IMR-90 (cell line): ENCODE results near the gene PPFIA1. TPM values are rescaled to one million over a fixed set of nuclear protein-coding genes. Genes with fewer than 3 reads are reported as not detected.

ENCODE experiments used
- ATAC-seq: fragments of 200-7000 bp; cut with Tn5 transposase; 2 replicates; pipeline ENCODE4 v1.9.1; 2020; ENCODE audit warnings: low read depth, mild to moderate bottlenecking, moderate library complexity
- BruUV-seq: library from RNA; stranded (reverse); fragments of 400-500 nt; replicated peaks from 2 replicates; lab custom pipeline; 2021; lab: Mats Ljungman, UMichigan
- CTCF ChIA-PET: fragments of 300-600 bp; formaldehyde crosslinking; extraction: SDS; loops from one replicate; lab custom pipeline; 2021; ENCODE audit warnings: antibody characterized with exemption; lab: Yijun Ruan, JAX
- POLR2A ChIA-PET: fragments of 300-600 bp; sonication (Branson Sonifier 250); formaldehyde crosslinking; loops from one replicate; lab custom pipeline; 2022; ENCODE audit warnings: antibody characterized with exemption; ENCODE audit not compliant: unreplicated experiment; lab: Charles Lee
- DNase-seq: peaks from one replicate; pipeline ENCODE4 v3.0.0; 2013
- H2AFZ ChIP-seq: replicated peaks from 2 replicates; pipeline ENCODE3; 2013; ENCODE audit warnings: low read length, mild to moderate bottlenecking; ENCODE audit not compliant: poor library complexity
- H2AK5ac ChIP-seq: 2 replicates; pipeline ENCODE4 v1.6.1; 2013; ENCODE audit warnings: low read depth, low read length, inconsistent platforms
- H2AK9ac ChIP-seq: replicated peaks from 2 replicates; pipeline ENCODE3; 2013; ENCODE audit warnings: mild to moderate bottlenecking, low read depth, low read length, moderate library complexity; ENCODE audit not compliant: poor library complexity
- H2BK120ac ChIP-seq: 2 replicates; pipeline ENCODE4 v1.6.1; 2013; ENCODE audit warnings: low read depth, low read length, inconsistent platforms
- H2BK15ac ChIP-seq: 3 replicates; pipeline ENCODE4 v1.6.1; 2013; ENCODE audit warnings: low read depth, low read length, inconsistent platforms
- H2BK20ac ChIP-seq: 2 replicates; pipeline ENCODE4 v1.6.1; 2013; ENCODE audit warnings: low read depth, mild to moderate bottlenecking, inconsistent platforms, low read length, moderate library complexity
- H2BK5ac ChIP-seq: 2 replicates; pipeline ENCODE4 v1.6.1; 2013; ENCODE audit warnings: mild to moderate bottlenecking, low read depth, low read length, inconsistent platforms; ENCODE audit not compliant: poor library complexity, severe bottlenecking
- H3K14ac ChIP-seq: replicated peaks from 2 replicates; pipeline ENCODE4 v1.6.1; 2013; ENCODE audit warnings: low read depth, low read length, inconsistent platforms
- H3K18ac ChIP-seq: 2 replicates; pipeline ENCODE4 v1.6.1; 2013; ENCODE audit warnings: low read depth, low read length, control low read depth
- H3K23ac ChIP-seq: 2 replicates; pipeline ENCODE4 v1.6.1; 2013; ENCODE audit warnings: low read depth, low read length, inconsistent platforms
- H3K27ac ChIP-seq: 2 replicates; pipeline ENCODE4 v1.5.1; 2013; ENCODE audit warnings: mild to moderate bottlenecking, control low read depth, low read length; ENCODE audit not compliant: insufficient read depth
- H3K27me3 ChIP-seq: 2 replicates; pipeline ENCODE4 v1.6.1; 2013; ENCODE audit warnings: low read length; ENCODE audit not compliant: control insufficient read depth, insufficient read depth
- H3K36me3 ChIP-seq: 2 replicates; pipeline ENCODE4 v1.6.1; 2013; ENCODE audit warnings: low read length, mixed read lengths; ENCODE audit not compliant: control insufficient read depth, insufficient read depth
- H3K4ac ChIP-seq: 2 replicates; pipeline ENCODE4 v1.6.1; 2013; ENCODE audit warnings: low read depth, low read length, inconsistent platforms
- H3K4me1 ChIP-seq: 2 replicates; pipeline ENCODE4 v1.6.1; 2013; ENCODE audit warnings: low read length, mixed read lengths; ENCODE audit not compliant: control insufficient read depth, insufficient read depth
- H3K4me2 ChIP-seq: 2 replicates; pipeline ENCODE4 v1.6.1; 2013; ENCODE audit warnings: low read depth, mild to moderate bottlenecking, control low read depth, low read length, moderate library complexity
- H3K4me3 ChIP-seq: 2 replicates; pipeline ENCODE4 v1.5.1; 2013; ENCODE audit warnings: low read depth, mild to moderate bottlenecking, control low read depth, low read length, moderate library complexity; ENCODE audit not compliant: insufficient read depth
- H3K56ac ChIP-seq: 2 replicates; pipeline ENCODE4 v1.6.1; 2013; ENCODE audit warnings: low read length, inconsistent platforms; ENCODE audit not compliant: insufficient read depth; ENCODE audit errors: extremely low read depth
- H3K79me1 ChIP-seq, 2 experiments: 2 replicates each; pipeline ENCODE4 v1.6.1; 2013; ENCODE audit warnings: low read length in 2 of 2, inconsistent platforms in 1 of 2, low read depth in 1 of 2
- H3K9ac ChIP-seq: 2 replicates; pipeline ENCODE4 v1.6.1; 2013; ENCODE audit warnings: low read depth, low read length, control low read depth
- H3K9me1 ChIP-seq: 2 replicates; pipeline ENCODE4 v1.6.1; 2013; ENCODE audit warnings: low read length, inconsistent platforms; ENCODE audit not compliant: insufficient read depth
- H3K9me3 ChIP-seq: 2 replicates; pipeline ENCODE4 v1.6.1; 2013; ENCODE audit warnings: low read length; ENCODE audit not compliant: control insufficient read depth, insufficient read depth
- H4K20me1 ChIP-seq: 2 replicates; pipeline ENCODE4 v1.6.1; 2013; ENCODE audit warnings: low read length, inconsistent platforms; ENCODE audit not compliant: insufficient read depth
- H4K5ac ChIP-seq: 2 replicates; pipeline ENCODE4 v1.6.1; 2013; ENCODE audit warnings: mild to moderate bottlenecking, low read depth, low read length, control low read depth
- H4K8ac ChIP-seq, 2 experiments: 2 replicates each; pipeline ENCODE4 v1.6.1; 2013; ENCODE audit warnings: low read depth in 2 of 2, low read length in 2 of 2, control low read depth in 1 of 2, inconsistent platforms in 1 of 2
- H4K91ac ChIP-seq: 2 replicates; pipeline ENCODE4 v1.6.1; 2013; ENCODE audit warnings: low read depth, low read length, inconsistent platforms; ENCODE audit not compliant: insufficient read depth
- BHLHE40 ChIP-seq: fragments of 150-350 bp; IDR thresholded peaks from 2 replicates; pipeline ENCODE4 v1.6.1; 2016; ENCODE audit warnings: mild to moderate bottlenecking, low read depth, low read length
- NFE2L2 ChIP-seq: fragments of 150-350 bp; IDR thresholded peaks from 2 replicates; pipeline ENCODE4 v1.6.1; 2016; ENCODE audit warnings: low read depth, mild to moderate bottlenecking, low read length
- SMC3 ChIP-seq: fragments of 150-350 bp; IDR thresholded peaks from 2 replicates; pipeline ENCODE4 v1.6.1; 2016; ENCODE audit warnings: low read depth, mild to moderate bottlenecking, antibody characterized with exemption, low read length, moderate library complexity
- WGBS, 2 experiments: methylation state at CpG; one replicate each; pipeline versions ENCODE4 v1.1.5 to v1.1.7; 2013; ENCODE audit warnings: missing lambda C conversion rate in 2 of 2; ENCODE audit not compliant: insufficient read length in 1 of 2; ENCODE audit errors: extremely low coverage in 2 of 2; 5-methylcytosine and 5-hydroxymethylcytosine counted together
- dilution Hi-C: fragments of 300-500 bp; cut with HindIII; formaldehyde crosslinking; loops from one replicate; pipeline ENCODE4 v1.14.3; 2018; ENCODE audit warnings: low sequenced_read_pairs; ENCODE audit not compliant: unreplicated experiment
- in situ Hi-C: fragments of 300-500 bp; cut with MboI; formaldehyde crosslinking; loops from 3 replicates; pipeline ENCODE4 v1.14.3; 2019; ENCODE audit warnings: low sequenced_read_pairs, inconsistent platforms, mixed read lengths
- intact Hi-C: fragments of 100-400 bp; cut with micrococcal nuclease; formaldehyde crosslinking; loops from 2 replicates; pipeline ENCODE4 v1.10.0; 2022
- polyA plus RNA-seq, 3 experiments: library from polyadenylated mRNA; depleted of rRNA; stranded (reverse); fragments of >200 nt; gene quantifications; 2 replicates each; pipeline ENCODE4 v1.2.3, GENCODE V29; 2012; ENCODE audit warnings: low replicate concordance in 1 of 3
- total RNA-seq: library from RNA; depleted of rRNA; stranded (reverse); fragments of >200 nt; gene quantifications from 2 replicates; pipeline ENCODE4 v1.2.3, GENCODE V29; 2012
- TF ChIP-seq, protein P1 (sequence below): fragments of 150-350 bp; IDR thresholded peaks from 2 replicates; pipeline ENCODE4 v1.6.1; 2017; ENCODE audit warnings: mild to moderate bottlenecking, antibody characterized with exemption, low read length, low read depth

PPFIA1 gene
- total and polyA plus RNA-seq, 2 of the 4 experiments (the other 2 are of a cell fraction), result 25.6 to 37.2 TPM

- H3K23ac ChIP-seq, result no peak overlapping the region
- no peak overlapping the region for H3K9ac ChIP-seq
- ChIA-PET CTCF (no interaction called here), POLR2A (no interaction called here)
- H3K4me2 ChIP-seq, result no peak overlapping the region
- H2AK5ac ChIP-seq, result no peak overlapping the region
- H4K91ac ChIP-seq, result no peak overlapping the region
- no peak overlapping the region for H3K4ac ChIP-seq
- intact Hi-C loops (no loop called here), in situ Hi-C loops (no loop called here), dilution Hi-C loops (no loop called here)
- no peaks in the 10 kb centered on the region for H3K9me3 ChIP-seq
- no peaks in the 10 kb centered on the region for H3K79me1 ChIP-seq
- no peak overlapping the region for H3K14ac ChIP-seq
- no peak for TF ChIP-seq BHLHE40
- TF ChIP-seq, protein P1, sequence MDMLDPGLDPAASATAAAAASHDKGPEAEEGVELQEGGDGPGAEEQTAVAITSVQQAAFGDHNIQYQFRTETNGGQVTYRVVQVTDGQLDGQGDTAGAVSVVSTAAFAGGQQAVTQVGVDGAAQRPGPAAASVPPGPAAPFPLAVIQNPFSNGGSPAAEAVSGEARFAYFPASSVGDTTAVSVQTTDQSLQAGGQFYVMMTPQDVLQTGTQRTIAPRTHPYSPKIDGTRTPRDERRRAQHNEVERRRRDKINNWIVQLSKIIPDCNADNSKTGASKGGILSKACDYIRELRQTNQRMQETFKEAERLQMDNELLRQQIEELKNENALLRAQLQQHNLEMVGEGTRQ, result no peak
- TF ChIP-seq SMC3, result no peak
- no peak for TF ChIP-seq NFE2L2
- H3K4me1 ChIP-seq, result peaks cover 6% of the 10 kb centered on the region
- no peak overlapping the region for H2BK15ac ChIP-seq
- no peak overlapping the region for H3K56ac ChIP-seq
- no peak overlapping the region for H3K18ac ChIP-seq
- BruUV-seq, result no TSS peak
- H3K4me3 ChIP-seq, result no peak overlapping the region
- no peak overlapping the region for H2AK9ac ChIP-seq
- no peak overlapping the region for H2BK120ac ChIP-seq
- ATAC-seq (no peak), DNase-seq (no peak)
- peaks cover 6% of the 10 kb centered on the region; the same call in 1 of the 2 replicates for H3K9me1 ChIP-seq
- H3K27ac ChIP-seq, result no peak overlapping the region
- peaks cover 14% of the 10 kb centered on the region for H3K27me3 ChIP-seq
- H2BK20ac ChIP-seq, result no peak overlapping the region
- no peak overlapping the region for H4K8ac ChIP-seq
- H4K20me1 ChIP-seq, result no peaks in the 10 kb centered on the region; the same call in 1 of the 2 replicates
- no peak overlapping the region for H2AFZ ChIP-seq
- no peak overlapping the region for H4K5ac ChIP-seq
- no peaks in the 10 kb centered on the region for H3K36me3 ChIP-seq
- WGBS, 2 experiments, result 64% methylated on average over 8 of the region's 21 CpGs; no CpG with 5 or more reads in 1 of the 2 experiments
- no peak overlapping the region for H2BK5ac ChIP-seq
Observed at GRCh38 chr11:70251659-70252321, 18.7 kb upstream of the PPFIA1 start.
